Vagina (tissue), 2 donors: ENCODE measurements around the gene EPHA3.

Experiments
- CTCF ChIP-seq, 3 experiments: fragments of 450-650 bp in 2 of 3; fragments of 200-600 bp in 1 of 3; sonication (generic) in 1 of 3; IDR thresholded peaks; one replicate each; pipeline ENCODE4 v1.5.1; 2017 to 2019; ENCODE audit warnings: antibody characterized with exemption in 3 of 3, mild to moderate bottlenecking in 2 of 3, moderate library complexity in 2 of 3
- POLR2A ChIP-seq, 2 donors: fragments of 450-650 bp; IDR thresholded peaks; one replicate each; pipeline ENCODE4 v1.6.1; 2017; ENCODE audit warnings: antibody characterized with exemption in 2 of 2, mild to moderate bottlenecking in 2 of 2, moderate library complexity in 2 of 2

GRCh38 chr3:89372456-89372855 lies 265.0 kb downstream of the EPHA3 start:
- no peak for TF ChIP-seq CTCF (IDR thresholded peaks at IDR 0.05)
- no peak for TF ChIP-seq POLR2A (IDR thresholded peaks at IDR 0.05)
